Fibroblast of pulmonary artery (primary cell): ENCODE results near the gene ERO1A.

ENCODE experiments used
- DNase-seq: peaks from one replicate; pipeline ENCODE4 v3.0.0-alpha.2; 2010; ENCODE audit warnings: low read depth
- H3K4me3 ChIP-seq: replicated peaks from 2 replicates; pipeline ENCODE4 v1.5.1; 2011; ENCODE audit warnings: low read depth, mild to moderate bottlenecking, control low read depth, low read length, moderate library complexity
- CTCF ChIP-seq: IDR thresholded peaks from 2 replicates; pipeline ENCODE4 v1.5.1; 2011; ENCODE audit warnings: mild to moderate bottlenecking, control low read depth, low read length, inconsistent platforms; ENCODE audit errors: missing control alignments

Gene ERO1A

GRCh38 chr14:52711666-52712065, 16.3 kb upstream of the ERO1A start:
- no peak overlapping the region for H3K4me3 ChIP-seq
- TF ChIP-seq CTCF = no peak
- DNase-seq = no peak

DNA sequence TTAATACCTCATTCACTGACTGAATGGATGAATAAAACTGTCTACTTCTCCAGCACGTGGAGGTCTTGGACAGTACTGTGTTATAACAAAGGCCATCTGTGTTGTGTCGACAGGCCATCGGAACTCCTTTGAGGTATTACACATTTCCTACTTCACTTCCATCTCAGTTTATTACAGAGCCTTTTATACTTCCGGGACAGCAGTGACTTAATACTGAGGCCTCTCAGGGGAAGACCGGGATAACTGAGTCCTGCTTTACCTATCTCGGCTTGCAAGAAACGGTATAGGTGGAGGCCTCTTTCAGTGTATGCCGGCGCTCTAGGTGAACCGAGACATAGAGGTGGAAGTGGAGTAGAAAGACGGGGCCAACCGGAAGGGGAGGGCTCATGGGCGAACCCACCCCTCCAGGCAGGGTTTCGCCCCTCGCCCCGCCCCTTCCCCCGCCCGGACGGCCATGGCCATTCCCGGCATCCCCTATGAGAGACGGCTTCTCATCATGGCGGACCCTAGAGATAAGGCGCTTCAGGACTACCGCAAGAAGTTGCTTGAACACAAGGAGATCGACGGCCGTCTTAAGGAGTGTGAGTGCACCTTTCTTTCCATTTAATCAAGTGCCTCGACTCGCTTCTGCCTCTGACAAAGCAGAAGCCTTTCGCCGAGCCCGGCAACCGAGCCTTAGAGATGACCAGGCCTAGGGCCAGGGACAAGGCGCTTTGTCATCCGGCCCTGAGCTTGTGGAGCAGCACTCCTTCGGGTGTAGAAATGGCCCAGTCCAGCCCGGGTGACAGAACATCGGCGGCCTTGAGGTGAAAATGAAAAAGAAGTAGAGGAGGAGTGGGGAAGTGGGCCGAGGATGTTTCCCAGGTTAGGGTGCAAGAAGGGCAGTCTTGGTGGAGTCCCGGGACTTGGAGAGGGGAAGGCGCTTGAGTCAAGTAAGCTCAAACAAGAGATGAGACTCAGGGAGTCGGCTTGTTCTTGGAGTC, 11.7 kb upstream of the ERO1A start, which contains the start of gene PSMC6:
TSS of gene PSMC6 (plus strand) at position 477 of the 983 bp plus-strand sequence. CDS start at position 497, 20 bp downstream.
- DNase-seq = peak; percentile 88
- no peak for TF ChIP-seq CTCF
- H3K4me3 ChIP-seq = peak within 1 kb of the TSS; percentile 93

DNA sequence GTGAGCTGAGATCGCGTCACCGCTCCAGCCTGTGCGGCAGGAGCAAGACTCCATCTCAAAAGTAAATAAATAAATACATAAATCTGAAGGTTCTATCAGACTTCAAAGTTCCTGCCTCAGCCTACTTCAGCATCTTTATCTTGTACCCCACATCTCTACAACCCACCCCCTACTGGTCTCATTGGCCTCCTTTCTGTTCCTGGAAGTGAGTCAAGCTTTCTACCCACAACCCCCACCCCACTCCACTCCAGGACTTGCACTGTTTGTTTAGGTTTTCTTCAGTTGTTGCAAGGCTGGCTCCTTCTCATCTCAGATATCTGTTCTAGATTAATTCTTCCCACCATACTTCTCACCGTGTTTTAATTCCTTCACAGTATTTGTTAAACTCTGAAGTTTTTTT, 10.9 kb upstream of the ERO1A start:
- peak overlapping the region; percentile 93 for H3K4me3 ChIP-seq
- DNase-seq = no peak

DNA sequence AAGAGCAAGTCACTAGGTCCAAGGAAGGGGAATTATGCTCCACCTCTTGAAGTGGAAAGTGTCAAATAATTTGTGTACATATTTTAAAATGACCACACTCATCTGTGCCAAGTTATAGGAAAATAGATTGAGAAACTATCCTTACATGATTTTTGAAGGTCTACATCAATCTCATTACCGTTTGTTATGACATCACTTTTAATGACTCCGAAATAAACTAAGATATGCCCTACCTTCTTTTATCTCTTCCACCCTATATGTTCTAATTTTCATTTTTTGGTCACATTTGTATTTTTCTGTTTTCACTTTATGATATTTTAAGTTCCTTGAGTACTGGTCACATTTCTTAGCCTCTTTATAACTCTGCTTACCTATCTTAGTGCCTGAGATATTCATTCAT, 8.3 kb upstream of the ERO1A start:
- no peak for TF ChIP-seq CTCF
- DNase-seq = no peak

More for the DNA sequence above, 10.9 kb upstream of the ERO1A start:
- no peak for TF ChIP-seq CTCF

DNA sequence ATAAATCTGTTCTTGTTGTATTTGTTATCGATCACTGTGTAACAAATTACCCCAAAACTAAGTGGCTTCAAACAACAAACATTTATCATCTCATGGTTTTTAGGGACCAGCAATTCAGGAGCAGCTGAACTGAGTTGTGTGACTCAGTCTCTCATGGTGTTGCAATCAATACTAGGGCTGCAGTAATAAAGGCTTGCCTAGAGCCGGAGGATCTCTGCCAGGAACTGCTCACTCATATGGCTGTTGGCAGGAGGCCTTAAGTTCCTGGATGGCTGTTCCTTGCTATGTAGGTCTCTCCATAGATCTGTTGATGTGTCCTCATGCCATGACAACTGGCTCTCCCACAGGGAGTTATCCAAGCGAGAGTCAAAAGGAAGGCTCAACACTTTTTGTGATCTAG, 7.9 kb upstream of the ERO1A start:
- DNase-seq = peak; percentile 98
- TF ChIP-seq CTCF = no peak
- no peak overlapping the region for H3K4me3 ChIP-seq

More for the DNA sequence above, 8.3 kb upstream of the ERO1A start:
- no peak overlapping the region for H3K4me3 ChIP-seq

- no peak for TF ChIP-seq CTCF
- DNase-seq = peak; percentile 59
- no peak overlapping the region for H3K4me3 ChIP-seq
Observed at GRCh38 chr14:52701223-52701622, 5.9 kb upstream of the ERO1A start.
